GM21737 (cell line): ENCODE measurements around the gene DPM1.

Experiments used
- ATAC-seq: cut with Tn5 transposase; IDR thresholded peaks from one replicate; pipeline ENCODE4 v1.9.1; 2021; ENCODE audit warnings: mild to moderate bottlenecking, moderate library complexity; ENCODE audit not compliant: unreplicated experiment

DPM1 gene

GRCh38 chr20:50957798-50958614 lies at the start of gene DPM1:
Gene DPM1 (minus strand): TSS chr20:50958532. CDS start chr20:50958523, 9 bp downstream.
- ATAC-seq: peak; percentile 70

- ATAC-seq: no peak
These were observed 46.9 kb upstream of the DPM1 start for GRCh38 chr20:51005214-51005613.

GRCh38 chr20:51004781-51005180 lies 46.4 kb upstream of the DPM1 start:
- ATAC-seq: no peak

- no peak for ATAC-seq
These were observed 46.0 kb upstream of the DPM1 start for GRCh38 chr20:51004305-51004727.

- no peak for ATAC-seq
These were observed 45.4 kb upstream of the DPM1 start for GRCh38 chr20:51003753-51004152.

GRCh38 chr20:51002633-51003032 lies 44.3 kb upstream of the DPM1 start:
- ATAC-seq: no peak

- ATAC-seq: no peak
These were observed 43.3 kb upstream of the DPM1 start for GRCh38 chr20:51001430-51002265.

GRCh38 chr20:50999355-50999754 lies 41.0 kb upstream of the DPM1 start:
- no peak for ATAC-seq

- ATAC-seq: no peak
These were observed 38.9 kb upstream of the DPM1 start for GRCh38 chr20:50996901-50997865.

- no peak for ATAC-seq
These were observed 37.2 kb upstream of the DPM1 start for GRCh38 chr20:50995506-50995905.

- no peak for ATAC-seq
These were observed 35.5 kb upstream of the DPM1 start for GRCh38 chr20:50993876-50994275.

GRCh38 chr20:50992733-50993457 lies 34.6 kb upstream of the DPM1 start:
- no peak for ATAC-seq

- ATAC-seq: no peak
These were observed 34.0 kb upstream of the DPM1 start for GRCh38 chr20:50992336-50992732.

GRCh38 chr20:50991076-50991475 lies 32.7 kb upstream of the DPM1 start:
- no peak for ATAC-seq

GRCh38 chr20:50987493-50988210 lies 29.3 kb upstream of the DPM1 start:
- no peak for ATAC-seq

GRCh38 chr20:50983321-50983720 lies 25.0 kb upstream of the DPM1 start:
- no peak for ATAC-seq

- no peak for ATAC-seq
These were observed 24.0 kb upstream of the DPM1 start for GRCh38 chr20:50982363-50982762.

GRCh38 chr20:50981714-50982048 lies 23.3 kb upstream of the DPM1 start:
- ATAC-seq: no peak

- ATAC-seq: no peak
These were observed 22.8 kb upstream of the DPM1 start for GRCh38 chr20:50980851-50981713.
